Measurements from ENCODE around the gene DCANP1.

DCANP1 gene

DNA sequence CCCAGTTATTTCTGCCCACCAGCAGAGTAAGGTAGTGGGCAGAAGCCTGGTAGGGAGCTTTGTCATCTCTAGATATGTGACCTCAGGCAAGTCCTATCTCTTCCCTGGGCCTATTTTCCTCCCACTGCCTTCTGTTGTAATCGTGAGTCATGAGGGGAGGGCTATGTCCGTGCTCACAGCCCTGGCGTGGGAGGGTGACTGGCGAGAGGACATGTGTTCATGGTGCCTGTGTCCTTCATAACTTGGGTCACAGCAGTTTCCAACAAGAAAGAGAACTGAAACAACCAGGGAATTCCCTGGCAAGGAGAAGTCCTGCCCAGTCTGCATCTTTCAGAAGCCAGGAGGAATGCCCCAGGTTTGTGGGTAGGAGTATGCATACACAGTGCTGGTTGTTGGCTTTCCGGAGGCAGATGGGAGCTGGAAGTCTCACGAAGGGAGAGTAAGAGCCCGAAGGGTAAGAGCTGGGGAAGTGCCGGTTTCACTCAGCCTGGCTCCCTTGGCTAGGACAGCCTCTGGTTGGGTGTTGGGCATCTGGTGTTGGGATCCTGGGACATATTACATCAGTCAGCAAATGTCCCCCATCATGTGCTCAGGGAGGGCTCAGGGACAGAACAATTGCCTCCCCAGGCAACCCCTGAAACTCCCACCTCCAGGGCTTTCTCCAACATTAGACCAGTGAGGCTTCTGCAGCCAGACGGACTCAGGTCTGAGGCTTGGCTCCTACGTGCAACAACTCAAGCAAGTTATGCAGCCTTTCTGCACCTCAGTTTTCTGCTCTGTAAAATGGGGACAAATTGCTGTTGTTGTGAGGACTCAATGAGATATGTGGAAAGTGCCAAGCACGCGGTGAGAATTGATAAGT lies 9.3 kb upstream of the DCANP1 start:
- DNase-seq (ENCODE audit: low read depth), result peak; percentile 72

DNA sequence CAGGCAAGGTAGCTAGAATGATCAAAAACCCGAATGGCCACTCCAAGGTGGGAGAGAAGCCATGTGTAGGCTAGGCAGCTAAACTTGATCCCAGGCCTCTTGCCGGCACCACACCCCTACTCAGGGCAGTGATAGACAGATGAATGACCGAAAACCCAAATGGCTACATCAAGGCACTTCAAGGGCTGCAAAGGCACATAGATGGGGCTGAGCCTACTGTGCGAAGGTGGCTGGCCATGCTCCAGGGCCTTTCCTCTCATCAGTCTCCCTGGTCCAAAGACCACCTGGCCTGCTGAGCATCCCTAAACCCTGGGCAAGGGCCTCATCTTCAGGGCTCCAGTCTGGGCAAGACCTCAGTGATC lies 8.7 kb upstream of the DCANP1 start:
- no peak for DNase-seq (ENCODE audit: low read depth)

DNA sequence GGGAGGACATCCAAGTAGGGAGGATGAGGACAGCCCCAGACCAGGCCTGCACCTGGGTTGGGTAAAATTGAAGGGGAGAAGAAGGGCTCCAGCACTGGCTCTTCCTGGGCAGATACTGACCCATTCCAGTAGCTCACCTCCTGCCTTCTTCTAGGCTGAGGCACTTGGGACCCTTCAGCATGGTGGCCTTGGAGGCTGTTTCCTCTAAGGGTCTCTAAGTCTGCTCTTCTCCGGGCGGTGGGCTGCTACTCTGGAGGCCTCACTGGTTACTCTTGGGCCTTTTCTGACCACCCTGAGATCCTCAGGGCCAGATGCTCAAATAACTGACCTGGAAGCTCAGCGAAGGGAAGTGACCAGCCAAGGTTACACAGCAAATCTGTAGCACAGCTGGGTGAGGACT lies 7.8 kb upstream of the DCANP1 start:
- DNase-seq (ENCODE audit: low read depth), result no peak

- DNase-seq (ENCODE audit: low read depth), result no peak
These were observed 6.5 kb upstream of the DCANP1 start for GRCh38 chr5:135453613-135454012.

- no peak for DNase-seq (ENCODE audit: low read depth)
These were observed 5.3 kb upstream of the DCANP1 start, which contains the start of gene TIFAB for GRCh38 chr5:135452321-135453030. TIFAB (minus strand) TSS chr5:135452351; CDS start chr5:135449939, 2,412 bp downstream.

GRCh38 chr5:135451581-135452320 lies 4.6 kb upstream of the DCANP1 start:
- DNase-seq (ENCODE audit: low read depth), result no peak

GRCh38 chr5:135450952-135451351 lies 3.8 kb upstream of the DCANP1 start:
- no peak for DNase-seq (ENCODE audit: low read depth)

DNA sequence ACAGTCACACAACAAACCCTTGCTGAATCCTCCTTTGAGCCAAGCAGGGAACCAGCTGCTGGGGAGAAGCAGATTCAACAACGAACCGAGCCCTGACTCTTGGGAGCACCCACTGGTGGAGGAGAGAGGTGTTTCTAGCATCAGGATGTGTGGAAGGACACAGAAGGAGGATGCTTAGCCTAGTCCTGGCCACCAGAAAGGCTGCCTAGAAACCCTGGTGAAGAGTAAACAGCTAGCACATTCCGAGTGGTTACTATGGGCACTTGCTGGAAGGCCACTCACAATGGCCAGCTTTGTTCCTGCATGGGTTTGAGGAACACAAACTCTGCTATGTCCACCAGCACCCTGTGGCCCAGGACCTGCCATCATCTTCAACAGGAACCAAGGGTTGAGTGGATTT lies 3.2 kb upstream of the DCANP1 start:
- no peak for DNase-seq (ENCODE audit: low read depth)

- DNase-seq (ENCODE audit: low read depth), result no peak
These were observed 2.5 kb upstream of the DCANP1 start for GRCh38 chr5:135449644-135450043.

GRCh38 chr5:135448791-135449507 lies 1.8 kb upstream of the DCANP1 start:
- no peak for DNase-seq (ENCODE audit: low read depth)

GRCh38 chr5:135448071-135448739 lies 1.1 kb upstream of the DCANP1 start:
- no peak for DNase-seq (ENCODE audit: low read depth)

DNA sequence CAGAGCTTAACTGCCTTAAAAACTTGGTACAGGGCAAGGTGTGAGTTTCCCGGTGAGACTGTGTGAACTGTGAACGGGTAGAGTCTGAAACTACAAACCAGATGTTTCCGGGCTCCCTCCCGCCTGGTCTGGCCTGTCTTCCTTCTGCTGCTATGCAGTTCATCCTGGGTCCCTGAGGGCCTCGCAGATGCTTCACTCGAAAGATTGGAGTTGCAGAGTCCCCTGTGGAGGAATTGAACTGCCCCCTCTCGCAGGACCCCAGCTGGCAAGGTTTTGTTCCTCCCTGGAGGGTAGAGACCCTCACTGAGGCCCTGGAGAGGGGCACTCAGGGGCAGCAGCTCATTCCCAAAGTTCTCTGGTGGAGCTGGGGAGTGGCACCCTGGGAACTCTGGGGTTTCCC lies 533 bp downstream of the DCANP1 start:
- DNase-seq (ENCODE audit: low read depth), result no peak

- DNase-seq (ENCODE audit: low read depth), result no peak
These were observed 942 bp downstream of the DCANP1 start for GRCh38 chr5:135446206-135446605.

DNA sequence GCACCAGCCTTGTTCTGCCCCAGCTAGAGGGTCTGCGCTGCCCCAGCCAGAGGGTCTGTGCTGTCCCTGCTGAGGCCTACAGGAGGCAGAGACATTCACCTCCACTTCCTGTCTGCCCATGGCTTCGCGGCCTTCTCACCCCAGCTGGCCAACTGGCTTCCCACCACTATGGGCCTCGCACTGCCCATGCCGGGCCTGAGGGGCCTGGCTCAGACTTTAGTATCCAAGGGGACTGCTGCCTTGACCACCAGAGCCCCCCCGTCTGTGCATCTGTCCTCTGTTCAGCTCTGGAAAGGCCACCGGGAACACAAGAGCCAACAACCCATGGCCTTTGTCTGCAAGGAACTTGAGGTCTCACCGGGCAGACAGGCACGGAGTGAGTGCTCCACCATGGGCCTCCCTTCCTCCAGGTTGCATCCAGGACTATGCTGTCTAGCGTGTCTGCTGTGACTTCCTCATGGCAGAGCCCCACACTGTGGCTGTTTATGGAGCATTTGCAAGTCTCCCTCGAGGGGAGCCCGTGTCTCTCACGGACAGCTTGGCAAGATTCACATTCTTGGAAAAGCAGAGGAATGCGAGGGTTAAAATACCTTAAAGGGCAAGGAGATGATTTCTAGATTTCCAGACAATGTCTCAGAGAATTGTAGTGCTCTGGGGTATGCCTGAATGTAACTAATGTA lies 1.7 kb downstream of the DCANP1 start:
- DNase-seq (ENCODE audit: low read depth), result no peak

DNA sequence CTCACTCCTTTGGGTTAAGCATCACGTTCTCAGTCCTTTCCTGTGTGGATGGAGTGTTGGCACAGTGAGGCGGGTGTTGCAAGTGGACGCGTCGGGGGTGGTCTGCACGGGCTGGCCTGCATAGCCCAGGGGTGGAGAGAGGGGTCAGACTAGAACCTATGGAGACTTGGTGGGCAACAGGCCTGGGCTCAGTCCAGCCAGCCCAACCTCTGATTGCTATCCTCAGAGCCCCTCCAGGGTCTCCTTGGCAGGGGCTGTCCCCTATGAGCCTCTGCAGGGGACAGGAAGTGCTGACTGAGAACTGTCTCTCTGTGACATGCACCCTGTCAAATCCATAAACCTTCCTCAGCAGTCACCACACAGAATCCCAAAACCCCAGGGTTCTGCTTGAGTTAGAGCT lies 2.3 kb downstream of the DCANP1 start:
- no peak for DNase-seq (ENCODE audit: low read depth)

DNA sequence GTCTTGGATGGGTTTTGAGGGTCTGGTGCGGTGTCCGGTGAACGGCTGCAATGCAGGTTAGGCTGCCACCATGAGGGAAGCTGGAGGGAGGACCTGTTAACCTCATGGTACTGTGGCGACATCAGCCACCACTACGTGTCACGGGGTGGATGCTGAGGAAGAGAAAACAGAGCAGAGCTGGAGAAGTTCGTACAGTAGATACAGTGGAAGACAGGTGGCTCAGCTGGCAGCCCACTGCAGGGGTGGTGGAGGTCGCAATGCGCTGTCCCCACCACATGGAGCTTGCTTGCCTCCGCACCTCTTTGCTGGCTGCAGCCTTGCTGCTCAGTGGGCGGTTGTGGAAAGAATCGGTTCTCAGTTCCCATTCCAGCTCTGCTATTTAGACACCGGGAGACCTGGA lies 2.8 kb downstream of the DCANP1 start:
- DNase-seq (ENCODE audit: low read depth), result no peak

DNA sequence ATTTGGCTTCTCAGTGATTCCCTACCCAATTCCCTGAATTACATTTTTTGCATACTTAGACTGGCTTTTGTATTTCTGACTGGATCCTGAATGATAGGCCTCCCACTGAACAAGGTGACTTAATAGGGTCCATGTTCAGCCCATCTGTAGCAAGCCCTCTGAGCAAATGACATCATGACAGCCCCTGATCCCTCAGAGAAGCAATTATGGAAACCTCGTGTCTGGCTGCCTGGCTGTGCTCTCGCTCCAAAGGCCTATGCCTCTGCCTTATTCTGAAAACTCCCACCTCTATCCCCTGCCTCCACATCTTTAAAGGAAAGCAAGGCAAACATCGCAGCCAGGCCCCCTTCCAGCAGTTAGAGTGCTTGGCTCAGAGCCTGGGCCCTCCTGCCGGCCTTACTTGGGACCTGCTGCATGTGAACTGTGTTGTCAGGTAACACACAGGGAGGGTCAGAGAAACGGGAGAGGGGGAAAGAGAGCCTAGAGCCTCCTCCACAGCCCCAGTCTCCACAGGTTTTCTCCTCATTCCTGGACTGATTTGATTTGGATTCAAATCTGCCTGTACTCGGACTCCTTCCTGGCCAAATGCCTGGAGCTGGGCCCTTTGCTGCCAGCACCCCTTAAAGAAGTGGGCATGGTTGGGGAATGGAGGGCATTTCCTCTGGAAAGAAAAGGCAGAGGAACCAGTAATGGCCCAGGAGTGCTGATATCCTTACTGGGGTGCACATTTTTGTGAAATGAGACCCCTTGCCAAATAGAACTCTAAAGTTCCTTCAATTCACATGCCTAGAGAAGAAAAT lies 3.8 kb downstream of the DCANP1 start:
- DNase-seq (ENCODE audit: low read depth), result no peak

DNA sequence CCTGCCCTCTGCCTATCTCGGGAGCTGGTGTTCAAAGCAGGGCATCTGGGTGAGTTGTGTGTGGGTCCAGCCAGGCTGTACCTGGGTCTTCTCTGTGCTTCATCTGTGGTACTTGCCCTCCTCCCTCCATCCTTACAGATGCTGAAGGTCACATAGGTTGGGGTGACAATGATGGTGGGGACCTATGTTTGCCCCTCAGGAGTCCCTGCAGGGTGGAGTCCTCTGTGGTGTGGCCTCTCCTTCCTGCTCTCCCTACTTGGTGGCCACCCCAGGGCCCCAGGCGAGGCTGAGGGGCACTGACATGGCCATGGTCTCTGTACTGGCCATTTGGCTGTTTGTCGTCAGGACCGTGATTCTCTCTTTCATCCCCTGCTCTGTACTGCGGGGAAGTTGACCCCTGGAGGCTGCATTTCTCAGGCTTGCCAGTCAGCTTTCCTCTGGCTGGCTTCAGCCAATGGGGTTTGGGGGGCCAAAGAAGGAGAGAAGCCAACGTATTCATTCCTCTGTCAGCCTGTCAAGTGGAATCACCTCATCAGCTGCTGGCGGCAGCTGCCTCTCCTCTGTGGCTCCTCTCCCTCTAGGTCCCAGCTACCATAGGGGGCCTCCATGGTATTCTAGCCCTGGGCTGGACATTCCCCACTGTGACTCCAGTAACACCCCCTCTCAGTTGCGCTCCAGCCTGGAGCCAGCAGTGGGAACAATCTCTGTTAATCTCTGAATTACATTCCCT lies 4.6 kb downstream of the DCANP1 start:
- DNase-seq (ENCODE audit: low read depth), result no peak

- DNase-seq (ENCODE audit: low read depth), result no peak
These were observed 5.2 kb downstream of the DCANP1 start for GRCh38 chr5:135441919-135442318.
